Prostate gland (tissue), 2 donors: Measurements from ENCODE around the gene RAB8A.
A peak's percentile ranks its signal among the peaks of the same experiment; 100 is the strongest.

Experiments
- CTCF ChIP-seq, 4 experiments: fragments of 200-600 bp in 2 of 4; fragments of 450-650 bp in 2 of 4; sonication (generic) in 2 of 4; IDR thresholded peaks; 1 replicate in 3 of 4; 2 replicates in 1 of 4; pipeline ENCODE4 v1.5.1; 2016 to 2019; ENCODE audit warnings: antibody characterized with exemption in 4 of 4, mild to moderate bottlenecking in 2 of 4, moderate library complexity in 2 of 4
- POLR2AphosphoS5 ChIP-seq: sonication (generic); formaldehyde crosslinking; IDR thresholded peaks from one replicate; pipeline ENCODE4 v1.6.1; 2017; ENCODE audit warnings: antibody characterized with exemption

DNA sequence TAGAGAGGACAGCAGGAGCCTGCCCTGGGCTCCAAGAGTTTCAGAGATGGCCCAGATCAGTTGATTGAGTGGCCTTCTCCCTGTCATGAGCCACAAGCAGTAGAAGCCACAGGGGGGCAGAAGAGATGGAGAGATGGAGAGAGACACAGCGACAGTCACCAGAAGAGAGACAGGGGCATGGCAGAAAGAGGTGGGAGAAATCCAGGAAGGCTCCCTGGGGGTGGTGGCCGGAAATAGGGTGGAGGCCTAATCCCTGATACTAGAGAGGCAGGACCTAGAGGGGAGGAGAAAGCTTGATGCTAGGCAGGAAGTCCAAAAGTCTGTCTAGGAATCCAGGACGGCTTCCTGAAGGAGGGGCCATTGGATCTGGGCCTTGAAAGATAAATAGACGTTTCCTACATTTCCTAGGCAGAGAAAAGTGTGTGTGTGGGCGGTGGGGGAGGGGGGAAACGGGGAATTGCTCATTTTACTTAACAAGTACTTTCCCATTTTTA is 45.0 kb upstream of the RAB8A start:
- peak in 3 of 4 experiments; percentile 22 to 53 (median 50) for TF ChIP-seq CTCF (IDR thresholded peaks at IDR 0.05)
- no peak for TF ChIP-seq POLR2AphosphoS5
